PC-9 (cell line): ENCODE data around the gene SLC4A4. TPM values are rescaled to one million over a fixed set of nuclear protein-coding genes. Genes with fewer than 3 reads are reported as not detected.

Experiments
- BruUV-seq: library from RNA; stranded (reverse); fragments of 400-500 nt; replicated peaks from 2 replicates; lab custom pipeline; 2021; lab: Mats Ljungman, UMichigan
- CTCF ChIA-PET: fragments of 300-600 bp; sonication (Branson Sonifier 250); formaldehyde crosslinking; loops from one replicate; lab custom pipeline; 2022; ENCODE audit warnings: antibody characterized with exemption; lab: Charles Lee
- POLR2A ChIA-PET: fragments of 300-600 bp; sonication (Branson Sonifier 250); formaldehyde crosslinking; loops from one replicate; lab custom pipeline; 2022; ENCODE audit warnings: antibody characterized with exemption; ENCODE audit not compliant: unreplicated experiment; lab: Charles Lee
- DNase-seq, 2 experiments: peaks; one replicate each; pipeline versions ENCODE4 v3.0.0 to v3.0.0-alpha.2; 2015 to 2022; ENCODE audit warnings: mixed read lengths in 1 of 2
- H2AFZ ChIP-seq: fragments of 200-600 bp; sonication (generic); 2 replicates; pipeline ENCODE4 v1.8.1; 2017; ENCODE audit warnings: antibody characterized with exemption
- H3F3A ChIP-seq: fragments of 200-600 bp; sonication (generic); 2 replicates; pipeline ENCODE4 v1.8.1; 2017; ENCODE audit warnings: antibody characterized with exemption, mild to moderate bottlenecking, low read depth; ENCODE audit not compliant: insufficient read depth
- H3K27ac ChIP-seq: fragments of 200-600 bp; sonication (generic); 2 replicates; pipeline ENCODE4 v1.6.1; 2016; ENCODE audit warnings: mixed run types
- H3K27me3 ChIP-seq: fragments of 200-600 bp; sonication (generic); 2 replicates; pipeline ENCODE4 v1.6.1; 2016; ENCODE audit warnings: low read depth, mixed run types; ENCODE audit not compliant: insufficient read depth
- H3K36me3 ChIP-seq: fragments of 200-600 bp; sonication (generic); 2 replicates; pipeline ENCODE4 v1.6.1; 2016; ENCODE audit warnings: low read depth, mixed run types
- H3K4me1 ChIP-seq: fragments of 200-600 bp; sonication (generic); replicated peaks from 2 replicates; pipeline ENCODE4 v1.6.1; 2016; ENCODE audit warnings: mixed run types; ENCODE audit not compliant: insufficient read depth
- H3K4me2 ChIP-seq: fragments of 200-600 bp; sonication (generic); 2 replicates; pipeline ENCODE4 v1.6.1; 2017; ENCODE audit warnings: mixed run types
- H3K4me3 ChIP-seq: fragments of 200-600 bp; sonication (generic); 2 replicates; pipeline ENCODE4 v1.6.1; 2016; ENCODE audit warnings: mixed run types
- H3K79me2 ChIP-seq: fragments of 200-600 bp; sonication (generic); 2 replicates; pipeline ENCODE4 v1.6.1; 2017; ENCODE audit warnings: low read depth, mixed run types
- H3K9me2 ChIP-seq: fragments of 200-600 bp; sonication (generic); 2 replicates; pipeline ENCODE4 v1.8.1; 2017; ENCODE audit warnings: mild to moderate bottlenecking; ENCODE audit not compliant: insufficient read depth
- H3K9me3 ChIP-seq: fragments of 200-600 bp; sonication (generic); 2 replicates; pipeline ENCODE4 v1.8.1; 2016; ENCODE audit warnings: low read depth; ENCODE audit not compliant: insufficient read depth
- H4K20me1 ChIP-seq: fragments of 200-600 bp; sonication (generic); 2 replicates; pipeline ENCODE4 v1.8.1; 2017; ENCODE audit not compliant: insufficient read depth
- CTCF ChIP-seq: fragments of 200-600 bp; sonication (generic); conservative IDR thresholded peaks from 2 replicates; pipeline ENCODE4 v1.6.1; 2017; ENCODE audit warnings: mixed run types, antibody characterized with exemption, mild to moderate bottlenecking, moderate library complexity
- EZH2 ChIP-seq: fragments of 200-600 bp; sonication (generic); IDR thresholded peaks from 2 replicates; pipeline ENCODE4 v1.8.0; 2017; ENCODE audit warnings: antibody characterized with exemption, low read depth
- intact Hi-C: fragments of 100-400 bp; cut with micrococcal nuclease; formaldehyde crosslinking; loops from one replicate; pipeline ENCODE4 v1.10.0; 2022; ENCODE audit not compliant: unreplicated experiment
- total RNA-seq: library from RNA; stranded (reverse); gene quantifications from 2 replicates; pipeline ENCODE4 v1.2.3, GENCODE V29; 2021

SLC4A4 gene
- total RNA-seq, 1 experiment from 2014 or later, result 0.44 TPM

GRCh38 chr4:71369536-71369935 lies 30.7 kb downstream of the SLC4A4 start:
- Histone ChIP-seq H3K9me3 (no peaks in the 10 kb centered on the region), H4K20me1 (no peaks in the 10 kb centered on the region), H3K36me3 (no peaks in the 10 kb centered on the region), H3K27me3 (no peaks in the 10 kb centered on the region), H3K4me3 (no peak overlapping the region), H3K79me2 (no peaks in the 10 kb centered on the region), H3K4me2 (no peak overlapping the region), H3K27ac (no peak overlapping the region), H3K9me2 (no peaks in the 10 kb centered on the region), H3K4me1 (no peaks in the 10 kb centered on the region), H2AFZ (no peak overlapping the region), H3F3A (no peaks in the 10 kb centered on the region)
- intact Hi-C loops, result no loop called here
- no peak for DNase-seq
- ChIA-PET CTCF (no interaction called here), POLR2A (no interaction called here)
- no TSS peak for BruUV-seq
- TF ChIP-seq CTCF (no peak), EZH2 (no peak)

GRCh38 chr4:71375494-71375893 lies 36.7 kb downstream of the SLC4A4 start:
- H3K4me2 ChIP-seq, result no peak overlapping the region
- H3K27ac ChIP-seq, result no peak overlapping the region
- intact Hi-C loops, result no loop called here
- ChIA-PET POLR2A (no interaction called here), CTCF (no interaction called here)
- no peaks in the 10 kb centered on the region for H4K20me1 ChIP-seq
- H3K79me2 ChIP-seq, result no peaks in the 10 kb centered on the region
- no peaks in the 10 kb centered on the region for H3K4me1 ChIP-seq
- BruUV-seq, result no TSS peak
- H2AFZ ChIP-seq, result no peak overlapping the region
- no peaks in the 10 kb centered on the region for H3K36me3 ChIP-seq
- TF ChIP-seq CTCF, result no peak
- no peak for TF ChIP-seq EZH2
- no peak overlapping the region for H3K4me3 ChIP-seq
- no peaks in the 10 kb centered on the region for H3K27me3 ChIP-seq
- no peaks in the 10 kb centered on the region for H3F3A ChIP-seq
- DNase-seq, result no peak
- no peaks in the 10 kb centered on the region for H3K9me2 ChIP-seq
- H3K9me3 ChIP-seq, result no peaks in the 10 kb centered on the region; the same call in 1 of the 2 replicates

- Histone ChIP-seq H3K27ac (no peak overlapping the region), H4K20me1 (no peaks in the 10 kb centered on the region), H3K4me2 (no peak overlapping the region), H3K36me3 (no peaks in the 10 kb centered on the region), H3F3A (no peaks in the 10 kb centered on the region), H3K9me3 (no peaks in the 10 kb centered on the region; the same call in 1 of the 2 replicates), H3K4me3 (no peak overlapping the region), H2AFZ (no peak overlapping the region), H3K4me1 (no peaks in the 10 kb centered on the region), H3K9me2 (no peaks in the 10 kb centered on the region), H3K79me2 (no peaks in the 10 kb centered on the region), H3K27me3 (no peaks in the 10 kb centered on the region)
- BruUV-seq, result no TSS peak
- ChIA-PET POLR2A (no interaction called here), CTCF (no interaction called here)
- intact Hi-C loops, result no loop called here
- no peak for DNase-seq
- no peak for TF ChIP-seq EZH2
- no peak for TF ChIP-seq CTCF
Observed at GRCh38 chr4:71377561-71377960, 38.7 kb downstream of the SLC4A4 start.
